ENCODE data around the gene TBC1D5.

DNA sequence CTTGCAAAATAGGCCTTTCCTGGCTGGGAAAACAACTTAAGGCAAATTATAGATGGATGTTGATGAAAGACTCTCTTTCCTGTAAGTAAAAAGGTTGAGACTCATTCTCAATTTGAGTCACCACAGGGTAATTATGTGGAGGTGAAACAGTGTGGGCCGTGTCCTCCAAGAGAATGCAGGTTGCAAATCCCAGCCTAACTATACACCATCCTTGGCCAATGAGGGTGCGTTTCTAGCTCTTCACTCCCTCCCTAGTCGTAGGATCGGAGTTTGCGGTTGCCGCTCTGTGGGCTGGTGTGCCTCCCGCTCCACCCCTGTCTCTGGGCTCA, 597.8 kb downstream of the TBC1D5 start:
- TF ChIP-seq, protein P1, sequence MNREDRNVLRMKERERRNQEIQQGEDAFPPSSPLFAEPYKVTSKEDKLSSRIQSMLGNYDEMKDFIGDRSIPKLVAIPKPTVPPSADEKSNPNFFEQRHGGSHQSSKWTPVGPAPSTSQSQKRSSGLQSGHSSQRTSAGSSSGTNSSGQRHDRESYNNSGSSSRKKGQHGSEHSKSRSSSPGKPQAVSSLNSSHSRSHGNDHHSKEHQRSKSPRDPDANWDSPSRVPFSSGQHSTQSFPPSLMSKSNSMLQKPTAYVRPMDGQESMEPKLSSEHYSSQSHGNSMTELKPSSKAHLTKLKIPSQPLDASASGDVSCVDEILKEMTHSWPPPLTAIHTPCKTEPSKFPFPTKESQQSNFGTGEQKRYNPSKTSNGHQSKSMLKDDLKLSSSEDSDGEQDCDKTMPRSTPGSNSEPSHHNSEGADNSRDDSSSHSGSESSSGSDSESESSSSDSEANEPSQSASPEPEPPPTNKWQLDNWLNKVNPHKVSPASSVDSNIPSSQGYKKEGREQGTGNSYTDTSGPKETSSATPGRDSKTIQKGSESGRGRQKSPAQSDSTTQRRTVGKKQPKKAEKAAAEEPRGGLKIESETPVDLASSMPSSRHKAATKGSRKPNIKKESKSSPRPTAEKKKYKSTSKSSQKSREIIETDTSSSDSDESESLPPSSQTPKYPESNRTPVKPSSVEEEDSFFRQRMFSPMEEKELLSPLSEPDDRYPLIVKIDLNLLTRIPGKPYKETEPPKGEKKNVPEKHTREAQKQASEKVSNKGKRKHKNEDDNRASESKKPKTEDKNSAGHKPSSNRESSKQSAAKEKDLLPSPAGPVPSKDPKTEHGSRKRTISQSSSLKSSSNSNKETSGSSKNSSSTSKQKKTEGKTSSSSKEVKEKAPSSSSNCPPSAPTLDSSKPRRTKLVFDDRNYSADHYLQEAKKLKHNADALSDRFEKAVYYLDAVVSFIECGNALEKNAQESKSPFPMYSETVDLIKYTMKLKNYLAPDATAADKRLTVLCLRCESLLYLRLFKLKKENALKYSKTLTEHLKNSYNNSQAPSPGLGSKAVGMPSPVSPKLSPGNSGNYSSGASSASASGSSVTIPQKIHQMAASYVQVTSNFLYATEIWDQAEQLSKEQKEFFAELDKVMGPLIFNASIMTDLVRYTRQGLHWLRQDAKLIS (CRISPR knock-in tag; IDR thresholded peaks at IDR 0.05; ENCODE audit: borderline replicate concordance) = no peak
- TF ChIP-seq, protein P2, sequence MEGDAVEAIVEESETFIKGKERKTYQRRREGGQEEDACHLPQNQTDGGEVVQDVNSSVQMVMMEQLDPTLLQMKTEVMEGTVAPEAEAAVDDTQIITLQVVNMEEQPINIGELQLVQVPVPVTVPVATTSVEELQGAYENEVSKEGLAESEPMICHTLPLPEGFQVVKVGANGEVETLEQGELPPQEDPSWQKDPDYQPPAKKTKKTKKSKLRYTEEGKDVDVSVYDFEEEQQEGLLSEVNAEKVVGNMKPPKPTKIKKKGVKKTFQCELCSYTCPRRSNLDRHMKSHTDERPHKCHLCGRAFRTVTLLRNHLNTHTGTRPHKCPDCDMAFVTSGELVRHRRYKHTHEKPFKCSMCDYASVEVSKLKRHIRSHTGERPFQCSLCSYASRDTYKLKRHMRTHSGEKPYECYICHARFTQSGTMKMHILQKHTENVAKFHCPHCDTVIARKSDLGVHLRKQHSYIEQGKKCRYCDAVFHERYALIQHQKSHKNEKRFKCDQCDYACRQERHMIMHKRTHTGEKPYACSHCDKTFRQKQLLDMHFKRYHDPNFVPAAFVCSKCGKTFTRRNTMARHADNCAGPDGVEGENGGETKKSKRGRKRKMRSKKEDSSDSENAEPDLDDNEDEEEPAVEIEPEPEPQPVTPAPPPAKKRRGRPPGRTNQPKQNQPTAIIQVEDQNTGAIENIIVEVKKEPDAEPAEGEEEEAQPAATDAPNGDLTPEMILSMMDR (IDR thresholded peaks at IDR 0.05) = no peak
- TF ChIP-seq MYBL2 (CRISPR knock-in tag; IDR thresholded peaks at IDR 0.05) = no peak

All from WTC11 (cell line).